ENCODE measurements around the gene OR1D5. TPM values are rescaled to one million over a fixed set of nuclear protein-coding genes. Genes with fewer than 3 reads are reported as not detected.

The OR1D5 gene
- total and polyA plus RNA-seq, 10 of the 15 experiments (the other 5 are each of a cell fraction or from before 2014, with no cell fraction given), result not detected

- no TSS peak for BruUV-seq (replicated peaks)
- WGBS (ENCODE audit: insufficient coverage, insufficient replicate concordance, low lambda C conversion rate, missing lambda C conversion rate), result 33% methylated on average over 25 of the region's 26 CpGs
- no peaks in the 10 kb centered on the region; a peak in 1 of 4 replicates for H3K27me3 ChIP-seq (replicated peaks in 1 of 2; ENCODE audit: control insufficient read depth in 2 of 2, insufficient read depth in 2 of 2, low read length in 1 of 2)
- DNase-seq (ENCODE audit: low read depth, low spot score) (no peak), ATAC-seq (no peak), FAIRE-seq (no peak)
- H3K9ac ChIP-seq (ENCODE audit: control insufficient read depth, insufficient read depth, low read length), result no peak overlapping the region
- no peaks in the 10 kb centered on the region for H3K79me2 ChIP-seq (ENCODE audit: control insufficient read depth, insufficient read depth, low read length)
- RAD21 ChIA-PET (ENCODE audit: unreplicated experiment), result no interaction called here
- POLR2A ChIA-PET, result no interaction called here
- H3K27ac ChIP-seq (ENCODE audit: control insufficient read depth, insufficient read depth), result no peak overlapping the region
- in situ Hi-C loops (cut with MboI), result no loop called here
- H2AFZ ChIP-seq (ENCODE audit: control insufficient read depth, low read depth, low read length), result no peak overlapping the region
- CTCF ChIA-PET, result interaction anchor here (1.0 kb wide), 1 partner anchor 127 kb away, joined by 3 read pairs; no protein-coding TSS in a partner anchor
- intact Hi-C loops (cut with micrococcal nuclease; ENCODE audit: unreplicated experiment), result no loop called here
- no peaks in the 10 kb centered on the region for H3K4me1 ChIP-seq (ENCODE audit: control insufficient read depth, insufficient read depth, low read length)
- H3K36me3 ChIP-seq (ENCODE audit: control insufficient read depth in 2 of 2, insufficient read depth in 2 of 2, low read length in 1 of 2), result no peaks in the 10 kb centered on the region
- no peaks in the 10 kb centered on the region for H4K20me1 ChIP-seq (ENCODE audit: control insufficient read depth, insufficient read depth)
- H3K4me2 ChIP-seq (ENCODE audit: control insufficient read depth, insufficient read depth), result no peak overlapping the region
- TF ChIP-seq MTA2 (IDR thresholded peaks at IDR 0.05; ENCODE audit: low read depth), result no peak
- TF ChIP-seq SKIL (IDR thresholded peaks at IDR 0.05; ENCODE audit: low read depth, poor library complexity, severe bottlenecking), result no peak
- TF ChIP-seq, protein P1, sequence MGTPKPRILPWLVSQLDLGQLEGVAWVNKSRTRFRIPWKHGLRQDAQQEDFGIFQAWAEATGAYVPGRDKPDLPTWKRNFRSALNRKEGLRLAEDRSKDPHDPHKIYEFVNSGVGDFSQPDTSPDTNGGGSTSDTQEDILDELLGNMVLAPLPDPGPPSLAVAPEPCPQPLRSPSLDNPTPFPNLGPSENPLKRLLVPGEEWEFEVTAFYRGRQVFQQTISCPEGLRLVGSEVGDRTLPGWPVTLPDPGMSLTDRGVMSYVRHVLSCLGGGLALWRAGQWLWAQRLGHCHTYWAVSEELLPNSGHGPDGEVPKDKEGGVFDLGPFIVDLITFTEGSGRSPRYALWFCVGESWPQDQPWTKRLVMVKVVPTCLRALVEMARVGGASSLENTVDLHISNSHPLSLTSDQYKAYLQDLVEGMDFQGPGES (IDR thresholded peaks at IDR 0.05), result no peak
- no peak for TF ChIP-seq RAD21 (IDR thresholded peaks at IDR 0.05; ENCODE audit: insufficient read depth, low read depth, low read length)
- TF ChIP-seq NR2C2 (IDR thresholded peaks at IDR 0.05; ENCODE audit: borderline replicate concordance, control insufficient read depth, insufficient read length, low read depth), result no peak
- no peak for TF ChIP-seq STAT3 (IDR thresholded peaks at IDR 0.05; ENCODE audit: low read depth, low read length)
- no peak for TF ChIP-seq KAT2A (conservative IDR thresholded peaks at IDR 0.05; ENCODE audit: control insufficient read depth, low read depth, low read length)
- SMC1A ChIA-PET (ENCODE audit: uncharacterized antibody, unreplicated experiment), result no interaction called here
- H3K4me3 ChIP-seq, result no peak overlapping the region
- no peaks in the 10 kb centered on the region for H3K9me3 ChIP-seq (replicated peaks; ENCODE audit: control insufficient read depth, insufficient read depth, low read length)
Observed at GRCh38 chr17:3033741-3034577, 29.4 kb downstream of the OR1D5 start.

Data from GM12878 (cell line).